NOMO-1 treated with DMSO at 0.1 percent for 48 hours (cell line): ENCODE results near the gene BRD4.

Experiments
- DNase-seq: peaks from one replicate; lab custom pipeline; 2025; ENCODE audit not compliant: unreplicated experiment; lab: John Stamatoyannopoulos, UW

BRD4 gene

DNA sequence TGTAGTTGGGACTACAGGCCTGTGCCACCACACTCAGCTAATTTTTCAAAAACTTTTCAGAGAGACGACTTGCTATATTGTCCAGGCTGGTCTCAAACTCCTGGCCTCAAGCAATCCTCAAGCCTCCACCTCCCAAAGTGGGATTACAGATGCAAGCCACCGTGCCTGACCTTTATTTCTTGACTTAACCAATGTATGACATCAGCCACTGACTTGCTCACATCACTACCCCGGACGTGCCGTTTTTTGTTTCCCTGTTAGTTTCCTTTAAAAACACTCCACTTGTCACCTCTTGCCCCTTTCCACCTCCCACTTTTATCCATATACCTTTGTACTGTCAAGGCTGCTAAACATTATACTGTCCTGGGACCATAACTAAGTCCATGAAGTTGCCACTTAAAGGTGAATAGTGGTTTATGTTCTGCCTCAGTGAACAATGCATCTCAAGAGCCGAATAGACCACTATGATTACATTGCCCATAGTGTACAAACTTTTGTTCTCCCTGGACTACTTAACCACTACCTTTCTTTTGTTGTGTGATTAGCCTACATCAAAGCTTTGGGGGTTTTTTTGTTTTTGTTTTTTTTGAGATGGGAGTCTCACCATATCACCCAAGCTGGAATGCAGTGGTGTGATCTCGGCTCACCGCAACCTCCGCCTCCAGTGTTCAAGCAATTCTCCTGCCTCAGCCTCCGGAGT is 97.8 kb downstream of the BRD4 start:
- DNase-seq, result no peak

DNA sequence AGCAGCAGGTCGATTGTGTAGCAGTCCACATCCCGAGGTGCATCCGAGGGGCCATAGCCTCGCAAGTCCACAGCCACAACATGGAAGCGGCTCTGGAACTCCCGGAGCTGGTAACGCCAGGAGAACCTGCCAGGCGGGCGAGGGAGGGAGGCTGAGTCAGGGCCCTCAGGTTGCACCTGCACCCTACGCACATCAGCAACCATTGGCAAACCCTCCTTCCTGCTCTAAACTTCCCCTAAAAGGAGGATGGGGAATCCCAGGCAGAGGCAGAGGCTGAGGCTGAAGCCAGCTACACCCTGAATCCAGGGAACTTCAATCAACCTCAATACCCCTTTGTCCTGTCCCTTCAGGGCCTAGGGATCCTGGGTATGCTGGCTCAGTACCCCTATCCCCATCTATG is 101.1 kb downstream of the BRD4 start:
- no peak for DNase-seq

DNA sequence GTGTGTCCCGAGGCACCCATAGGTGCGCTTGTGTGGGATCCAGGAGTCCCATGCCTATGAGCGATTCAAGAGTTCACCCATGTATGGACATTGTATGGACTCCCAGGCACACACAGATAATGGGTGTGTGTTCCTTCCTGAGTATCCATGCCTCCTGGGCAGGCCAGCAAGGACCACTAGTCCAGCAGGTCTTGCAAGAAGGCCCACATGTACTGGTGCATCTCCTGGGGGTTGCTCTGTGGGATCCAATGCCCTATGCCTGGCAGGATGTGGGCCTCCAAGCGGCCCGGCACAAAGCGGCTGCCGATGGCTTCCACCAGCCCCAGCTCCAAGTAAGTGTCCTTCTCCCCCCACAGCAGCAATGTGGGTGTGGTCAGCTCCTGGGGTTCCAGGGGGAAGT is 105.1 kb downstream of the BRD4 start:
- no peak for DNase-seq

DNA sequence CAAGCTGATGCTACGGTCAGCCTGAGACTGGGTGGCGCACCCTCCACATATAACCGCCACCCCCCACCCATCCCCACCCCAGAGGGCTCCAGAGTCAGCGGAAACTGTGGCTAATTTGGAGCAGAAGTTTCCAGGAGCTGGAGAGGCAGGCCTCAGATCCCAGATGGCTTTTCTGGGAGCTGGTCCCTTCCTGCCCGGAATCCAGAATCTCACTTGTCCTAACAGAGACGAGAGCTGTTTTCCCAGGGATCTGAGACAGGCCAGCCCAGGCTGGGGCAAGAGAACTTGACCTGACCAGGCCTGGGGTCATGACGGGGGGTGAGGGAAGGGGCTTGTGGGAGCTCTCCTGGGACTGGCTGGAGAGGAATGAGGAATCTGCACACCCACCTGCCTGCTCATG is 106.6 kb downstream of the BRD4 start:
- no peak for DNase-seq

DNA sequence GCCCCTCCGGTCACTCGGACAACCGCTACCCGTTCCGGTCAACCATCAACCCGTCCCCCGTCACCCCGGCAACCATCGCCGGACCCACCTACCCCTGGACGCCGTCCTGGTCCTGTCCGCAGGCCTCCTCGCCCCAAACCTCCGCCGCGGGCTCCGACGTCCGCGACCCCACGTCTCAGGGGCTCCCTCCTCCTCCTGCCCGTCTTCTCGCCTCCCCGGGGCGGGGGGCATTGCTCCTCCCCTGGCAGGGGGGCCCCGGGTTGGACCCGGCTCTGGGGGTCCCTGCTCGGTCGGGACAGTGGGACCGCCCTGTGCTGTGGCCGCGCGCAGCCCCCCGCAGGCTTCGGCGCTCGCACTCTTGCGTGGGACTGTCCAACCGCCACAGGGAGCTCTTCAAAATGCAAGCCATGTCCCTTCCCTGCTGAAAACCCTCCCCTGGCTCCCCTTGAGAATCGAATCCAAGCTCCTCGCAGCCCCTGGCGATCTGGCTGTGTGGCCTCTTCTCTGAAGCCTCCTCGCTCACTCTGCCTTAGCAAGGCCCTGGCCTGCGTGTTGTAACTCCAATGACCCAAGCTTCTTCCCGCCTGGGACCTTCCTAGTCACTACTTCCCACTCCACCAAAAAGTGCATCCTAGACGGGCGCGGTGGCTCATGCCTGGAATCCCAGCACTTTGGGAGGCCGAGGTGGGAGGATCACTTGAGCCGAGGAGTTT is 108.5 kb downstream of the BRD4 start:
- no peak for DNase-seq

DNA sequence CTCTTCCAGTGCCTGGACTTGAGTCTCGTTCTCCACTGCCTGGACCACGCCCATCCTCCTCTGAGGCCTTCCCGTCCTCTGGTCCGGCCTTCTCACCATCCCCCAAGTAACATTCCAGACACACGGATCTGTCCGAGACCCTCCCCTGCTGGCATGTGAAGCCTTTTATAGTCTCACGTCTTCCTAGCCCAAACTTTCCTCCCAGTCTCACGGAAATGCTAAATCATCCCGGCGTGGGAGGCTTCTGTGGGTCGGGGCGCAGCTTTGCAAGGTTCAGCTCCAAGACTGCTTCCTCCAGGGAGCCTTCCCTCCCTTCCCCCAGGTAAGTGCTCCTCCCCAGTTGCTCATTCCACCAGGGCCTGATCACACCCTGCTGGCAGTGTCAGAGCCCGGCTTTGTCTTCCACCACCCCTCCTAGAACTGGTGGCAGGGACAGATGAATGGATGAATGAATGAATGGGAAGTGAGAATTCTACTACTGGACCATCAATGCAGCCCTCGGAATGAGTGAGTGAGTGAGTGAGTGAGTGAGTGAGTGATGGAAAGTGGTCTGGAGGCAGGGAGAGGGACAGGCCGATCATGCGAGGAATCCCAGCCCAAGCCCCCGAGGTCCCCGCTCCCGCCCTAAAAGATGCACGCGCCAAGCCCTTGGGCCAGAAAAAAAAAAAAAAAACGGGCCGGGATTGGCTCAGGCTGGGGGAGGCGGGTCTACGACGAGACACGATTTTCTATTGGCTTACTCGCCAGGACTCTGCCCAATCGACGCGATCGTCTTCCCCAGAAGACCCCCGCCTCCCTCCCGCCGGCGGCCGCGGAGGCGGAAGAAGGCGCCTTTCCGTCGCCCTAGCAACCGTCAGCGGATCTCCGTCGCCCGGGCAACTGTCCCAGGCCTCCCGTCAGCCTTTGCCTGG is 109.3 kb downstream of the BRD4 start:
- DNase-seq, result peak; percentile 87

DNA sequence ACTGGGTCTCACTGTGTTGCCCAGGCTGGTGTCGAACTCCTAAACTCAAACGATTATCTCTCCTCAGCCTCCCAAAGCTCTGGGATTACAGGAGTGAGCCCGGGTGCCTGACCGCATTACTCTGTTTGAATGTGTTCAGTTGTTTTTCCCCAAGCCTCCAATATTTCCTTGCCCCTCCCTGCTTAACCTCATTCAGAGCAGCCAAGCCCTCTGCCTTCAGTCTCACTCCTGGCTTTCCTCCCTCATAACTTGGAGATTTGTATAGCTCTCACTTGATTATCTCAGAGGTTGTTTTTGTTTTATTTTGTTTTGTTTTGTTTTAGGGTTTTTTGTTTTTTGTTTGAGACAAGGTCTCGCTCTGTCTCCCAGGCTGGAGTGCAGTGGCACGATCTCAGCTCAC is 111.5 kb downstream of the BRD4 start:
- DNase-seq, result no peak

DNA sequence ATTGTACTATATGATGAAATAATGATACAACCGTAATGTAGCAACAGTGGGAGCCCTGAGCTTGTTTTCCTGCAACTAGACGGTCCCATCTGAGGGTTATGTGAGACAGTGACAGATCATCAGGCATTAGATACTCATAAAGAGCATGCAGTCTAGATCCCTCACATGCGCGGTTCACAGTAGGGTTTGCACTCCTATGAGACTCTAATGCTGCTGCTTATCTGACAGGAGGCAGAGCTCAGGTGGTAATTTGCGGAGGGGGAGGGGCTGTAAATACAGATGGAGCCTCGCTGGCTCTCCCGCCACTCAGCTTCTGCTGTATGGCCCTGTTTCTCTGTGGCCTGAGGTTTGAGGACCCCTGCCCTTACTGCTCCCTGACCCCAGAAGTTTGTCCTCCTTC is 113.8 kb downstream of the BRD4 start:
- DNase-seq, result no peak

DNA sequence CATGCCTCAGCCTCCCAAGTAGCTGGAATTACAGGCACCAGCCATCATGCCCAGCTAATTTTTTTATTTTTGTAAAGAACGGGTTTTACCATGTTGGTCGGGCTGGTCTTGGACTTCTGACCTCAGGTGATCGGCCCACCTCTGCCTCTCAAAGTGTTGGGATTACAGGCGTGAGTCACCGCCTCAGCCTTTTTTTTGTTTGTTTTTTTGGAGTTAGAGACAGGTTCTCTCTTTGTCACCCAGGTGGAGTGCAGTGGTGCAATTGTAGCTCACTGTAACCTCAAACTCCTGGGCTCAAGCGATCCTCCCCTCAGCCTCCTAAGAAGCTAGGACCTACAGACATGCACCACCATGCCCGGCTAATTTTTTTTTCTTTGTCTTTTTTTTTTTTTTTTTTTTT is 116.0 kb downstream of the BRD4 start:
- DNase-seq, result no peak

DNA sequence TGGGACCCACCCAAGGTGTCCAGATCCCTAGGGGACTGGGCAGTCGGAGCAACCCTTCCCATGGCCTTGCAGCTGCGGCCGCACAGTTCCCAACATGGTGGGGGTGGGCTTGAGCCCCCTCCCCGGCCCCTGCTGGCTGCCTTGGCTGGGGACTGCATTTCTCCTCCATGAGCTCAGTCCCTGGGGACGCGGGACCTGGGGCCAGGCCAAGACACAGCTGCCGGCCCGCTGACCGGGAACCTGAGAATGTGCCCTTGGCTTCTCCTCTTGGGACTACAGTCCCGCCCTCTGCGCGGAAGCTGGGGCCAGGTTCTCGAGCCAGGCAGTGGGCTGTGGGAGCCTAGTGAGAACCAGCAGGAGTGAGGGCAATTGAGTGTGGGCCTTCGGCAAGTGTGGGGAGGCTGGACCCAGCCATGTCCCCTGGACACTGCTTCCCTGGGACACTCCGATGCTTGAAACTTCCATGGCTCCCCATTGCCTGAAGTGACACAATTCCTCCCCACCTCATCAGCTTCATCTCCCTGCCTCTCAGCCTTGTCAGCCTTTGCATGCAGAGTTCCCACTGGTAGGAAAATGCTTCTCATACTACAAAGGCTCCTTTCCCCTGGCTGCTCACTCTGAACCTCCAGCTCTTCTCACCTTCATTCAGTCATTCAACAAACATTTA is 118.5 kb downstream of the BRD4 start:
- DNase-seq, result no peak

DNA sequence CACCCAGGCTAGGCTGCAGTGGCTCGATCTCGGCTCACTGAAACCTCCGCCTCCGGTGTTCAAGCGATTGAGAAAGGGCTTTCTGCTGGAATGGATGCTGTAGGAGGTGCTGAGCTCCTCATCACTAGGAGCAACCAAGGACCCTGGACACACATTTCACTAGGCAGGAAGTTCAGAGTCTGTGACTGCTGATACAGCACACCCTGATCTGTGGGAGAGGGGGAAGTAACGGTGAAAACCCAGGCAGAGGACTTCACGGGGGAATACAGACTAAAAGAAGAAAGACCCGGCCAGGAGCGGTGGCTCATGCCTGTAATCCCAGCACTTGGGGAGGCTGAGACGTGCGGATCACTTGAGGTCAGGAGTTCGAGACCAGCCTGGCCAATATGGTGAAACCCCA is 119.6 kb downstream of the BRD4 start:
- DNase-seq, result no peak

DNA sequence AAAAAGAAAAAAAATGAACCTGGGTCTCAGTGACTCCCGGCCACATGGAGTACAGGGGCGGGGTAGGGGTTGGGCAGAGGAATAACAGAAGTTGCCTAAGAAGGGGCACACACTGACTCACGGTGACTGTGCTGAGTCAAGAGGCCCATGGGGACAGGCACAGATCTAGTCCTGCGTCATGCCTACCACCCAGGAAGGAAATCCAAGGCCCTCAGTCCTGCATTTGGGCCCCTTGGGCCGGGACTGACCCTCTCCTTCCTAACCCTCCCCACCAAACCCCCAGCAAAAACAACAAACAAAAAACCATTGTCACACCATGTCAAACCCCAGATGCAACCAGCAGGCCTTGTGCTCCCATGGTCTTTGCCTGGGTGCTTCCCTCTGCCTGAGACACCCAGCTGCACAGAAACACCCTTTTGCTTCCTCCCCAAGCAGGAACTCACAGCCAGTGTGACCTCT is 122.0 kb downstream of the BRD4 start:
- DNase-seq, result peak; percentile 93

DNA sequence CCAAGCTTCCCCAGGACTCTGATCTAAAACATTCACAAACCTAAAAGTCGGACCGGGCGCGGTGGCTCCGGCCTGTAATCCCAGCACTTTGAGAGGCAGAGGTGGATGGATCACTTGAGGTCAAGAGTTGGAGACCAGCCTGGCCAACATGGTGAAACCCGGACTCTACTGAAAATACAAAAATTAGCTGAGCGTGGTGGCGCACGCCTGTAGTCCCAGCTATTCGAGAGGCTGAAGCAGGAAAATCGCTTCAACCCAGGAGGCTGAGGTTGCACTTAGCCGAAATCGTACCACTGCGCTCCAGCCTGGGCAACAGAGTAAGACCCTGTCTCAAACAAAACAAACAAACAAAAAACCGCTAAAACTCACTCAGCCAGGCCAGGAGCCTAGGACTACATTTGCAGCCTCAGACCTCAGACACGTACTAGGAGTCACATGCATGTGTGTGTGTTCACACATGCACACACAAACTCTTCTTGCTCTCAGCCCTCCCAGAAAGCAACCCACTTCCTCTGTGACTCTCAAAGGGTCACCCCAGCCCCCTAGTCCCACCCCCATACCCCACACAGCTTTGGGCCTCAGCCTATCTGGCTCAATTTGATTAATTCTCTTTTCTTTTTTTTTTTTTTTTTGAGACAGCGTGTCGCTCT is 130.8 kb downstream of the BRD4 start:
- DNase-seq, result no peak

DNA sequence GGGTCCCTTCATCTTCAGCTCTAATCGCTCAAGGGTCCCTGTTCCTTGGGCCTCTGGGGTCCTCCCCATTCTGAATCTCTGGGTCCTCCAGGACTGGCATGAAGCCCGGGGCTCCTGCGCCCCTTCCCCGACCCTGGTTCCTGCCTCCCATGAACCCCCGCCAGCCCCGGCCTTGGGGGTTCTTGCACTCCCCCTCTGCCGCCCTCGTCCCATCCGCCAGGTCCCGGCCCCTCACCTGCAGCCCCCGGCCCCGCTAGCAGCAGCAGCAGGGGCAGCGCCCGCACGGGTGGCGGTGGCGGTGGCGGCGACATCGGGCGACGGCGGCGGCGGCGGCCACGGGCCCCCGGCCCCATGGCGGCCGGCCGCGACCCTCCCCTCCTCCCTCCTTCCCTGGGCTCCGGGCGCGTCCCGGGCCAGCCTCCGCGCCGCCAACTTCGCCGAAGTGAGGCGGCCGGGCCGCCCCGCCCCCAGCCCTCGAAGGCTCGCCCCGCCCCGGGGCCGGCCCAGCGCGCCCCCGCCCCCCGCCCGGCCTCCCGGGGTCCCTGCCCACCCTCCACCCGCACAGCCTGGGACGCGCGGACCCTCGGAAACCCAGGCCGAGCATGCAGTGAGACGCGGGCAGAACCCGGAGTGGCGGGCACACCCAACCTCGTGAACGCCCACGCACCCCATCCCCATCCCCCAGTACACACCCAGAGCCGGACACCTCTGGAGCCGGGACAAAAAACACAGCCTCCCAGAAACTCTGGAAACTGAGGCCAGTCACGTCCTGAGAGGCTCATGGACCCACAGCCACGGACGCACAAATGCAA is 131.6 kb downstream of the BRD4 start, which contains the start of gene NOTCH3:
Gene NOTCH3, minus strand, starts transcription at position 443 of the 812 bp plus-strand sequence. Its CDS starts 90 bp downstream, at position 353.
- DNase-seq, result no peak

DNA sequence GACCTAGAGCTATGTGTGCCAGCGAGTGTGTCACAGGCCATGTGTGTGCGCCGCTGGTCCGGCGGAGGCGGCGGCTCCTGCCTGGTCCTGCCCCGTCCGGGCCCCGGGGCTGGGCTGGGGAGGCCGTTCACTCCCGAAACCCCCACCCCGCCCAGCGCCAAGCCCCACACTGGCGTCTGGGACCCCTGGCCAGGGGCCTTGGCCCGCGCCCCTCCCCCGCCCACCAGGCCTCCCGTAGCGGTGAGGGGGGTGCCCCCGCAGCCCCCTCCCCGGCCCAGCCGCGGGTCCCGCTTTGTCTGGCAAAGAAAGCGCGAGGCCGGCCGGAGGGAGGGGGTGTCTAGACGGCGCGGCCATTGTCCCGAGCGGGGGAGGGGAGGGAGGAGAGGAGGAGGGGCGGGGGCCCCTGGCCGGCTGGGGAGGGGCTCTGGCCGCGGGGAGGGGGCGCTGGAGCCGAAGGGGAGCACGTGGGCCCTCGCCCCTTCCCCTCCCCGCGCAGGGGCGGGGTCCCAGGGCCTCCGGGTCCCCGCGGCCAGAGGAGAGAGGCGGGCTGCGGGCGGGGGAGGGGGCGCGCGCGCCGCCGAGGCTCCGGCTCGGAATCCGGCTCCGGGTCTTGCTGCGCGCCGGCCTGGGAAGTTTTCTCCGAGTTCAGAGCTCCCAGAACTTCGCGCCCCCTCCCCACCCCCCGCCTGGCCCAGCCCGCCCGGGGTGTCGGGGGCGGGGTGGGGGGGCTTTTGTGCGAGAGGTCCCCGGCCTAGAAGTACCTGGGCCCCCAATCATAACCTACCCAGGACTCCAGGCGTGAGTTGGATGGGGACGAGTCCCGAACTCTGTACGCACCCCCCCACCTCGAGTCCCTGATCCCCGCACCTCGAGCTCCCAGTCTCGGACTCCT is 132.4 kb downstream of the BRD4 start:
- no peak for DNase-seq

DNA sequence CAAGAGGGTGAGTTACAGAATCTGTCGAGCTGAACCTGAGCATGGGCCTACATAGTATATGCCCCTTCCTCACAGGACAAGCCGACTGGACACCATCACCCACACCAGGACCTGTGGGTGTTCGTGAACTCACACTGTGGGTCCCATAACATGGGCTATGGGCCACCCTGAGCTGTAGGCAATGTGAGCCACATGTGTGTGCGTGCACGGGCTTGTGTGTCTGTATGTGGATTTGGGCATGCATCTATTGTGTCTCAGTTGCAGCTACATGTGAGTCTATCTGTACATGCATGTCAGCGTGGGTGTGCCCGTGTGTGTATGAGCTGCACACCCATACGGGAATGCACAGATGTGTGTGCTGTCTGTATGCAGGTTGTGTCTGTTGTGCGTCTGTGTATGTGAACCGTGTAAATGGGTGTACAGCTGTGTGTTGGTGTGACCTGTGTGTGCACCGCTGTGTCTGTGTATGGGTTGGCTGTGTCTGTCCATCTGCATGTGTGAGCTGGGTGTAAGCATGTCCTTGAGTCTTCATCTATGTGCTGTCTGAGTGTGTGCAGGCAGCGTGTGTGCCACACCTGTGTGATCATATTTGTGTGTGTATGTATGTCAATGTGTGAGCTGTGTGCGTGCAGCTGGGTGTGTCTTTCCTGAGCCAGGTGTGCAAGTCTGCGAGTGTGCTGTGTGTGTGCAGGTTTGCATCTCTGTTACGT is 133.2 kb downstream of the BRD4 start:
- no peak for DNase-seq

DNA sequence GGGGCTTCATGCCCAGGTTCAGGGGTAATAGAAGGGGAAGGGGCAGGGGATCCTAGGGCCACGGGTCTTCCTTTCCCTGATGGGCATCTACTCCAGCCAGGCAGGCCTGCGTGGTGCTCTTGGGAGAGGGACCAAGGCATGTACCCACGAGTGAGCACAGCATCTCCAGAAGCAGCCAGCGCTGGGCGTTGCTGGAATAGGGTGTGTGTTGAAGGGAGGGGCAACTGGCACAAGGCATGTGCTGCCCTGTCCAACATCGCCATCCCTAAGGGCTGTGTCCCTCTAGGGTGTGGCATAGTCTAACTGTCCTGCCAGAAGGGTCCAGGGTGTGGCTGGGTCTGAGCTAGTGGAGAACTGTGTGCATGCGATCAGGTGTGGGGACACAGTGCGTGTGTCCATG is 134.4 kb downstream of the BRD4 start:
- no peak for DNase-seq
